Limb (tissue), 2 donors: ENCODE results near the gene ARID2.
A peak's percentile ranks its signal among the peaks of the same experiment; 100 is the strongest.

Experiments used
- DNase-seq, 2 donors: peaks; one replicate each; pipeline ENCODE4 v3.0.0-alpha.2; 2016; ENCODE audit errors: extremely low spot score in 2 of 2

ARID2 gene

GRCh38 chr12:45718306-45718705, 11.2 kb upstream of the ARID2 start:
- DNase-seq = no peak

GRCh38 chr12:45720069-45720468, 9.4 kb upstream of the ARID2 start:
- DNase-seq = no peak

DNA sequence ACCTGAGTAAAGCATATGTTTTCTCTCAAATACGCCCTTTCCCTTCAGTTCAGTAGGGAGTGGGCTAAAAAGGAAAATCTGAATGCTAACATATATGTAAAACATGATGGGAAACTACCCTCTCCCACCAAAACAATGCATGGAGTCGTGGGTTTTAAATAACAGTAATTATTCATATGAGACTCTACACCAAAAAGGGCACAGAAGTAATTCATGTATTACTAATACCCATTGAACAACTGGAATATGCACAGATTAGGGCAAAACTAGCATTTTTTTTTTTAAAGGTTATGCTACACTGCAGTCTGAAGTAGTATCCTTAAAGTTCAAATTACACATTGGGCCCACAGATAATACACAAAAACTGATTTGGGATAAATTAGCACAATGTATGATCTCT, 8.1 kb upstream of the ARID2 start:
- no peak for DNase-seq

DNA sequence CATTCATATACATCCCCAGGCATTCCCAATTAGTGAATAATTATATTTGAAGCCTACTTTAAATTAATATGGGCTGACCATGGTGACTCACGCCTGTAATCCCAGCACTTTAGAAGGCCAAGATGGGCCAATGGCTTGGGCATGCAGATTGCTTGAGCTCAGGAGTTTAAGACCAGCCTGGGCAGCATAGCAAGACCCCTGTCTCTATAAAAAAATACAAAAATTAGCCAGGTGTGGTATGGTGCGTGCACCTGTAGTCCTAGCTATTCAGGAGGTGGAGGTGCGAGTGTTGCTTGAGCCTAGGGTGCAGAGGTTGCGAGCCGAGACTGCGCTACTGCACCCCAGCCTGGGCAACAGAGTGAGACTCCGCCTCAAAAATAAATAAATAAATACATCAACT, 7.6 kb upstream of the ARID2 start:
- no peak for DNase-seq

GRCh38 chr12:45725631-45726602, 3.6 kb upstream of the ARID2 start:
- DNase-seq = peak; percentile 43 to 71

- DNase-seq = no peak
Measured at GRCh38 chr12:45726603-45727300, 2.8 kb upstream of the ARID2 start.

GRCh38 chr12:45727301-45727979, 2.1 kb upstream of the ARID2 start:
- DNase-seq = peak; percentile 93 to 95

- DNase-seq = peak in 1 of 2 donors; percentile 36
Measured at GRCh38 chr12:45727980-45728629, 1.4 kb upstream of the ARID2 start.

DNA sequence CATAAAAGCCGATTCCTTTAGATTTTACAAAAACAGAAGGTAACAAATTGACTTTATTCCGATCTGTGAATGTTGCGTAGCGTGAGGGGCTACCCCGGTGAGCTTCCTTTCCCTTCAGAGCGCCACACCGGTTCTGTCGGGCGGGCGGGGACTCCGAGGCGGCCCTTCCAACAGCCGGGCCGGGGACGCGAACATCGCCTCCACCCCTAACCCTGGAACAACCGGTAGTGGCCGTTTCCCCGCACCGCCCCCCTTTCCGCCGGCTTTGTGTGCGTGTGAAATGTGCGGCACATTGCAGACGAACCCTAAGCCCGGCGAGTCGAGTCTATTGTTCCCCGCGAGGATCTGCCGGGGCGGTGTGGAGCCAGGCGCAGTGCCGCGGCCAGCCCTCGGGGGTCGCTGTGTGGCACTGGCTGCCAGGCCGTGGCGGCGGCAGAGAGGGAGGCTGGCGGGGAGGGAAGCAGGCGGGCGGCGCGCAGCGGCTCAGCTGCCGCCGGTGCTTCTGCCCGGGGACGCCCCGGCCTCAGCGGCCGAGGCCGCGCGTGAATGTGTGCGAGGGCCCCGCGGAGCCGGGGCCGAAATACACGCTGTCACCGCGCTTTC, 775 bp upstream of the ARID2 start:
- DNase-seq = peak; percentile 94 to 98

DNA sequence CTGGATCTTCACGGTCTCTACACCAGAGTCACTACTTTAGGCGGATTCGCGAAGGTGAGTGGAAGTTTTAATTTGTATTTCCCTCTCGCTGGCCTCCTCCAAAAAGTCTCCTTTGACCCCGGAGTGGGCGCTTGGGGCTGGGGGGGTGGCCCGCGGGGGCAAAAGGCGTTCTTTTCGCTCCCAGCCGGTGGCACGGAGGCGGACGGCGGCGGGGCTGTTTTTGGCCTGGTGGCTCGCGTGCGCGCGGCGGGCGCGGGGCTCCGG, 510 bp downstream of the ARID2 start:
- no peak for DNase-seq

- peak; percentile 47 to 77 for DNase-seq
Measured at GRCh38 chr12:45730348-45731189, 1.1 kb downstream of the ARID2 start.

DNA sequence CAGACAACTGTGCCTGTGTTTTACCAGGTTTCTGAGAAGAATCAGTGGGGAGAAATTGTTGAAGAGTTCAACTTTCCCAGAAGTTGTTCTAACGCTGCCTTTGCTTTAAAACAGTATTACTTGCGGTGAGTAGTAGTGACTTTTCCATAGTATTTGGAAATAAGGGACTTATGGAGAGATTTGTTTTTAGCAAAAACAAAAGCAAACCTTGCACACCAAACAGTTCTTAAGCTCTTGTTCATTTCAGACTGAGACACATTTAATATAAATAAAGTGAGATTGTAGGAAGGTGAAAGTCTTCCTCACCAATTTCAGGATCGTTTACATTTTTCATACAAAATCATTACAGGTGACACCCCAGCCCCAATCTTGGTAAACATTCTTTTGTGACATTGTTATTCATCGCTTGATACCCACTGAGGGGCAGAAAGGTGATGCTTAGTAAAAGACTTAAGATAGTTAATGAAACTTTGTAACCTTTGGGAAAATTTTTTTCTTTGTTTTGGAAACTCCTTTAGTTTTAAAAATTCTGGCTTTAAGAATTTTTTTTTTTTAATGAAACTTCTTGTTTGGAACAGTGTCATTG, 1.8 kb downstream of the ARID2 start:
- no peak for DNase-seq

DNA sequence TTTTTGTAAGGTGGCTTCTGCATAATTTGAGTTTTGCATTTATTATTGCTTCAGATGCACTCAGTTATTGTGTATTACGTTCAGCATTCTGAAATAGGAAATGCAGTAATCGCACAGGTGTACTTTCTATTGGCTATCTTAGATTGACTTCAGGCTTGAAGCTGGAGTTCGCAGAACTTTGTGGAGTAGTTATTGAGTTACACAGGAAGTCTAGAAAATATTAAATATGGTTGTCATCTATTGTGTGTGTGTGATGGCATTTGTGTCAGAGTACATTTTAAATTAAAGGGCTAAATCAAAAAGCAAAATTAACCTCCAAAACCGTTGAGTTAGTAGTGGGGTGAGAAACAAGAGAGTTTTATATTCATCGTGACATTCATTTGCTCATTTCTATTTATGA, 2.7 kb downstream of the ARID2 start:
- no peak for DNase-seq

- no peak for DNase-seq
Measured at GRCh38 chr12:45732936-45733335, 3.4 kb downstream of the ARID2 start.

GRCh38 chr12:45737638-45738037, 8.1 kb downstream of the ARID2 start:
- DNase-seq = no peak

GRCh38 chr12:45742590-45742989, 13.1 kb downstream of the ARID2 start:
- DNase-seq = no peak

DNA sequence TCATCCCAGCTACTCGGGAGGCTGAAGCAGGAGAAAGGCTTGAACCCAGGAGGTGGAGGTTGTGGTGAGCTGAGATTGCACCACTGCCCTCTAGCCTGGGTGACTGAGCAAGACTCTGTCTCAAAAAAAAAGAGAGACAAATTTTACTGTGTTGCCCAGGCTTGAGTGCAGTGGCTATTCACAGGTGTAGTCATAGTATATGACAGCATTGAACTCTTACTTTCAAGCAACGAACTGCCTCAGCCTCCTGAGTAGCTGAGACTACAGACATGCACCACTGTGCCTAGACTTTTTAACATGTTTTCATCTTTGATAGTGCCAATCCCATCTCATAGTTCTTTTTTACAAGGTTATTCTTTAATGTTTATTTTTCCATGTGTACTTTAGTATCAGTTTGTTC, 13.7 kb downstream of the ARID2 start:
- no peak for DNase-seq

DNA sequence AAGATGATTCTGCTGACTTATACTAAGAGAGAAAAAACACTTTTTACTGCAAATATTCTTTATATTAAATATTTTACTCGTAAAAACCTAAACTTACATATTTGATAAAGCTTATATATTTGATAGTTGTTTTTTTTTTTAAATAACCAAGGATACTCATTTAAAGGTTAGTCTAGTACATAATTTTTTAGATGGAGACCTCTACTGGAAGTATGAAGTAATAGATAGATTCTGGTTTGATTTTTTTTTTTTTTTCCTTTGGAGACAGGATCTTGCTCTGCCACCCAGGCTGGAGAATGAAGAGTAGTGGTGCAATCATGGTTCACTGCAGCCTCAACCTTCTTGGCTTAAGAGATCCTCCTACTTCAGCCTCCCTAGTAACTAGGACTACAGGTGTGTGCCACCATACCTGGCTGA, 16.4 kb downstream of the ARID2 start:
- no peak for DNase-seq

GRCh38 chr12:45756666-45757065, 27.2 kb downstream of the ARID2 start:
- DNase-seq = no peak

GRCh38 chr12:45757172-45757571, 27.7 kb downstream of the ARID2 start:
- DNase-seq = no peak
